HG02973 (cell line): ENCODE results near the gene DCAF5.
"Not testable (repeated sequence)": the region's sequence is repeated elsewhere in the genome, so short reads cannot be mapped to it uniquely, and the experiment has no call there.

Experiments
- ATAC-seq: cut with Tn5 transposase; IDR thresholded peaks from one replicate; pipeline ENCODE4 v1.9.1; 2021; ENCODE audit warnings: moderate library complexity; ENCODE audit not compliant: unreplicated experiment

Gene DCAF5

DNA sequence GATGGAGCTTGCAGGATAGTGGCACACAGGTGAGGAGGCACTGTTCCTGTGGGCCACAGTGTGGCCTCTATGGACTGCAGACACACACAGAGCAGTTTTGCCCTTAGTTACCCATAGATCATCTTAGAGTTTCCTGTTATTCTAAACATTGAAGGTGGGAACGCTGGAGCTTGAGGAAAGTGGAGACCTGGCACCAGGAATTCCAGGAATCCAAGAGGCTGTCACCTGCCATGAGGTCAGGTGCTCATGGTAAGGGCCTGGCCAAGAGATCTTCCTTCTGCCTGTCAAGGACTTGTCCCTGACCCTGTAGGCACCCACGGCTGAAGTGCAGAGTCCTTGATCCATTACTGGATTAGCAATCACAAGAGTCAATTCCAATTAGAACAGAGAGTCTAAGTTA lies 108.6 kb downstream of the DCAF5 start:
- no peak for ATAC-seq

DNA sequence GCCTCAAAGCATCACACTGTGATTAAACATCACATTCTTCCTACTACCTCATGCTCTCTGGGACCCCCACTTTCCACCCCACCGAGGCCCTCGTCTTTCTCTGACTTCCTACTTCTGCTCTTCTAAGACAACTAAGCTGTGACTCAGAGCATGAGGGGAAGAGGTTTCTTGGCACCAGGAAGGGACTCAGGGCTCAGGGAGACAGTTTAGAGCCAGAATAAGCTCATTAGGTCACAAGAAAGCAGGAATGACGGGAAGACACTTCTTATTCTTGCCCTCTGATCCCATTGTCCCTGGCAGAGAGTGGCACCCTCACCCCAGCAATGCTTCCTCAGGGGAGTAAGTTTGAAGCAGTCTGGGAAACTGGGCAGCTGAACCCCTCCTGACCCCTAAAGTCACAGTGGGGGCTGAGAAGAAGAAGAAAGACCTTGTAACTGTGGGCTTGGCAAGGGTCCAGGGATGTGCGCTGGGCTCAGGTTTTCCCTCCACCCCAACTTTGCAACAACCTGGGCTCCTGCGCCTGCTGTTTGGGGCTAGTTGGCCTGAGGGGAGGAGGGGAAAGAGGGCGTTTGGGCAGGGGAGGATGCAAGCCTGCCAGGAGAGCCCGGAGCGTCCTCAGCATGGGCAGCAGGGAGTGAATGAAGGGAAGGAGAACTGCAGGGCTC lies 109.2 kb downstream of the DCAF5 start:
- ATAC-seq: no peak

DNA sequence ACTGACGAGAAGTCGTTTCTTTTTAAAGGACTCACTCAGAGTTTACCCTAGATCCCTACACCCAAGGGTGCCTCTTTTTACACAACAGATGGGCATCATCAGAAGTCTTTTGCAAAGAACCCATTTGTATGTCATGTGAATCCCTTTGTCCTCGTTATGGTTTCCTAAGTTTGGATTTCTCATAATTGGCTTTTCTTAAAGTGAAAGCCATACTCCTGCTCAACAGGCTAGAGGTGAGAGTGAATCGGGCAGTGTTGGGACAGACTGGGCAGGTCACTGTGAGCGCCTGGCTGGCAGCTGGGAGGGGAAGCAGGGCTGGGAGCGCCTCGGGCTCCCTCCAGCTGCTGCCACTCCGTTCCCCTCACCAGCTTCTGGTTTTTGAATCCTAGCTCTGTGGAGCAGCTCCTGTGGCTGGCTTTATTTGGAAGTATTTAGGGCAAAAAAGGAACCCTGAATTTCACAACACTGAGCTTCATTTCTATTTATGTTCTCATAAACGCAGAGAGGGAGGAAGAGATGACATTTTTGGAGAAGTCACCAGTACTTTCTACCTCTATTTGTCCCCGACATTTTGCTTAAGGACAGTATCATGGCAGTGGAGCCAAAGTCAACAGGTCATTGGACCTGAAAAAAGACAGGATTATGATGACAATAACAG lies 110.0 kb downstream of the DCAF5 start:
- ATAC-seq: no peak

DNA sequence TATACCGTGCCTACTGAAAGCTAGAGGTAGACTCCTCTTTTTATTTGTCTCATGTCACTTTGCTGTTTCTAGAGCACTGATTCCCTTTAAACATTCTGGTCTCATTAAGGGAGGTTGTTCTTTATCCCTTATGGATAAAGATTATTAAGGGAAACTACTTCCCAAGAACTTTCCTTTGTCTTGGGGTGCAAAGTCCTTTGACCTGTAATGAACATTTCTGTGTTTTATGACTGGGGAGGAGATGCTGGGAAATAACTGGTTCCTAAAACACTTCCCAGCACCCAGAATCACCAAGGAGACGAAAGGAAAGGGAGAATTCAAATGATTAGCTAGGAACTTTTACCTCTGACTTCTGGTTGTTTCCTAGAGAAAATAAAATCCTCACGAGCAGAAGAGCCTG lies 110.6 kb downstream of the DCAF5 start:
- ATAC-seq: no peak

- ATAC-seq: no peak
Measured at GRCh38 chr14:69041783-69042182, 111.1 kb downstream of the DCAF5 start.

DNA sequence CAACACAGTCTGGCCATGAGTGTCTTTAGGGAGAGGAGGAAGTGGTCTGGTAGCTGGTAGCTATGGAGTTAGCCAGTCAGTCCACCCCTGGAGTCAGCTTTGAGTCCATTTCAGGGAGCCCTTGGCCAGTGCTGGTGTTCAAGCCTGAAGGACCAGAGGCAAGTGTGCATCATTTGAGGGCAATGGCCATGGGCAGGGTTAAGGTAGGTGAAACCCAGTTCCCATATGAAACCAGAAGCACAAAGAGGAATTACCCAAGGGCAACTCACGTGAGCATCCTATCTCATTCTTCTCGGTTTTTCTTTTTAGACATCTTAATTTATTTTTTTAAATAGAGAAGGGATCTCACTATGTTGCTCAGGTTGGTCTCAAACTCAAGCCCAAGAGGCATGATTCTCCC lies 112.6 kb downstream of the DCAF5 start:
- no peak for ATAC-seq

DNA sequence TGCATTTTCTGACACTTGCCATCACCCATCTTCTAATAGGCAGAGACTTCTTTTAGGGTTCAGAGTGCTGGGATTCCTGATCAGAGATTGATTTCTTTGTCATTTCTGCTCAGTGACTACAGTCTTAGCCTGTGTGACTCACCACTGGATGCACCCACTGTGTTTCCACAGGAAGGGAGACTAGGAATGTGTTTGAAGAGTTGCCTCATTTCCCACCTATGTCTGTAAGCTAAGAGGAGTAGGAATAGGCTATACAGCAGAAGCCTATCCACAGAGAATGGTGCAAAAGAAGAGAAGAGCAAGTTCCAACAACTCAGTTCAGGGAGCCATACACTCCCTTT lies 113.7 kb downstream of the DCAF5 start:
- ATAC-seq: no peak

- ATAC-seq: no peak
Measured at GRCh38 chr14:69038455-69039287, 114.2 kb downstream of the DCAF5 start.

DNA sequence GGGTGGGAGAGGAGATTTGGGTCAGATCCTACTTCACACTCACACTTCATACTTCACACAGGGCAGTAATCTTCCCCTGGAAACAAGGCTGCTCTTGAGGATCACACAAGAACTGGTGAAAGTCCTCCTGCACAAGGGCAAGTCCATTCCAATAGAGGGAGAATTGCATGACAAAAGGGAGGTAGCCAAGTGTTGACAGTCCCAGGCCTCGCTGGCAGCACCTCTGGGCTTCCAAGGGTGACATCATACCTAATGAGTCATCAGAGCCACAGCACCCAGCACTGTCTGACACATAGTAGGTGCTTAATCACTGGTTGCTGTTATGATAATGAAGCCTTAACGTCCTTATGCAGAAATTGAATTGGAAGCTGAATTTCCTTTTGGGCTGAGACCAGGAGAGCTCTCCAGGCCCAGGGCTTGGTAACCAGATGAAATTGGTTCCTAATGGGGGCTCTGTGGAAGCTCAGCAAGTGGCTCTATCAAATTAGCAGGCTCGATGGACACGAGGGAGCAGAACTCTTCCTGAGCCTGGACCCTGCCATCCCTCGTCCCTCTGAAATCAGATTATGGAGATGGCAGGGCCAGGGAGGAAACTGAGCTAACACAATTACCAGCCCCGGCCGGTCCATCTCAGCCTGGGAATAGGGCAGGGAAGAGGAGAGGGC lies 115.0 kb downstream of the DCAF5 start:
- no peak for ATAC-seq

DNA sequence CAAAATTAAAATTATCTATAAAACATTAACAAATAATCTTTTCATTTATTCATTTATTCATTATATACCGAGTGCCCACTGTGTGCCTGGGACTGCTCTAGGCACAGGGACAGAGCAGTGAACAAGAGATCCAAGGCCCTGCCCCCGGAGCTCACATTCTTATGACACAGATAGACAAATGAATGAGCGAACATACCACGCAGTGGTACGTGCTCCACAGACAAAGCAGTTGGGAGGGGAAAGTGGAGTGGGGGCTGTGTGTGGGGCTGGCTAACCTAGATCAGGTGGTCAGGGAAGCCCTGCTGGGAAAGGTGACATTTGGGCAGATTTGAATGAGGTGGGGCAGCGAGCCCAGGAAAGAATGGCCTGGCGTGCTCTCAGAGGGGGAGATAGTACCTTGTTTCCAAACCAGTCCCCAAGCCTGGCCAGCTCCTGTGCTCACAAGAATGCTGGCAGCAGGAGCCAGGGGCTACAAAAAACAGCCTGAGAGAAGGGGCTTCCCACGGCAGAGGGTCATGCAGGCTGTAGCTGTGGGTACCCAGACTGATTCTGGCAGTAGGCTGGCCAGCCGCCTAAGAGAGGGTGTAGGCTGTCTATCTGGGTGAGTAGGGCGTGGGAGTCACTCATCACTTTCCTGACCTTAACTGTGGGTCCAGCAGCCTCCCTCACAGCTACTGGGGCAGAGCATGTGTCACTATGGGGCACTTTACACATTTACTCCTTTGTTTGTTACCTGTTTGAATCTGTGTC lies 116.0 kb downstream of the DCAF5 start:
- no peak for ATAC-seq

DNA sequence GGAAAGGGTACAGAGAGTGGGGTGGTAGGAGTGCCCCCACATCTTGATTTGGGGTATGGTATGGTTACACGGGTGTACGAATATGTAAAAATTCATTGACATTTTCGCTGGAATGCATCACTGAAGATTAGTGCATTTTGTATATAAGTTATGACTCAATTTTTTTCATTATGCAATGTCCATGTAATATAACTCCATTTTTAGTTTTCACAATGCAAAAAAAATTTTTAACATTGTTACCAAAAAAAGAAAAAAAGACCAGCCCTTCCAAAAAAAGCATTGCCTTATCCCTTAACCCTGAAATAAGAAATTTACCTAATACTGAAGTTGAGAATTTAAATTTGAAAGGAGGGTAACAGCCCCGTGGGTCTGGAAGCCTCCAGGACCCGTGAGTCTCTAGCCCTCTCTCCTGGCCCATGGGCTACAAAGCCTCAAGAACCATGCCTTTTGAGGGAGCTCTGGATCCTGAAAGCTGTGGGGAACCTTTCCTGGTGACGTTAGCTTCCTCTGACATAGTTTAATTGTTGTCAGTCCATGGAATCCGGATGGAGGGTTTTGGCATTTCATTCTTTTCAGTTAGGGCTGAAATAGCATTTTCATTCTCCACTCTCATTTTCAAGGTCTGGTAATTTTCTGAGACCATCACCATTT lies 118.2 kb downstream of the DCAF5 start:
- no peak for ATAC-seq

DNA sequence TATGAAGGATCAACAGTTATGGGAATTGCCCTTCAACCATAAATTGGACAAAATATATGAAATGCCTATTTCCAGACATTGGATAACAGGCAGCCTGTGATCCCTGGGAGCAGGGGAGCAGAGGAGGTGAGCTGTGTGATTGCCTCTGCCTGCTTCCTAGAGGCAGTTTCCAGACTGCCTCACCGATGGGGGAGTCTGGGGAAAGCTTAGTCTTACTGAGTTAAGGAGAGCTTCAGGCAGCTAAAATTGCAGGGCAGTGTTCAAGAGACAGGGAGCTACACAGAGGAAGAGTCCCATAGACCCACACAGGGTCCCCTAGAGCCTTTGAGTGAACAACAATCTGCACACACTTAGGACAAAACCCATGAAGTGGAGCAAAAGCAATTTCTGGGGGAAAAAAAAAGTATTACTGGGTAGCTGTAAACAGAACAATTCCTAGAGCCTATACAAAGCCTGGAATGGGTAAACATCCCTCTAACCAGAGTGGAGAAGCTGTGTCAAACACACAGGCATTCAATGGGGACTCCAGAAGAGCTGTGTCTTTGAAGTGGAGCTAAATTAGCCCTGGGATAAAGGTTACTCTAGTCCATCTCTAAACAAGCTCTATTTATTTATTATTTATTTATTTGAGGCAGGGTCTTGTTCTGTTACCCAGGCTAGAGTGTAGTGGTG lies 125.5 kb downstream of the DCAF5 start:
- no peak for ATAC-seq

DNA sequence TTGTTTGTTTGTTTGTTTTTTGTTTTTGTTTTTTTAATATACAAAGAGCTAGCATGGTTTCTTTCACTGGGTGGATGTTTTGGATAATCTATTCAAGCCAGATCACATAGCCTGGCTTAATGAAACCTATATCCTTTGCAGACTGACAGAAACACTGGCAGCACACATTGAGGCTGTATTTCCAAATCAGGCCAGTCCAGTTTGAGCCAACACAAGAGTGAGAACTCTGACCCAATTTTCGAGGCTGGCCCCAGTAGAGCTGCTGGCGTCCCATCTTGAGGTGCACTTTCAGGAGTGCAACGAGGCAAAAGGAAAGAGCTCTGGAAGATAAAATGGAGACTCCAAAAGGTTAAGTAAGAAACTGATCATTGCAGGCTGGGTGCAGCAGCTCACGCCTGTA lies 129.9 kb downstream of the DCAF5 start:
- ATAC-seq: no peak

DNA sequence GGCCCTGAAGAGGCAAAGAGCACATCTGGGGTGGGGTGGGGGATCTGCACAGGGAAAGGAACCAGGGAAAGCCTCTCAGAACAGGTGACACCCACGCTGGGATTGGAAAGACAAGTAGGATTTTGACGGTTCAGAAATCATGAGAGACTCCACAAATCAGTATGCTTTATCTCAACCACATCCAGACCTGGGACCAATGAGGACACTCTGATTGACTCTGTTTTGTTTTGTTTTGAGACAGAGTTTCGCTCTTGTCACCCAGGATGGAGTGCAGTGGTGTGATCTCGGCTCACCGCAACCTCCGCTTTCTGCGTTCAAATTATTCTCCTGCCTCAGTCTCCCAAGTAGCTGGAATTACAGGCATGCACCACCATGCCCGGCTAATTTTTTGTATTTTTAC lies 130.8 kb downstream of the DCAF5 start:
- not testable (repeated sequence) for ATAC-seq

GRCh38 chr14:69017706-69018105 lies 135.2 kb downstream of the DCAF5 start:
- ATAC-seq: no peak

- ATAC-seq: no peak
Measured at GRCh38 chr14:69014829-69015259, 138.1 kb downstream of the DCAF5 start.

- no peak for ATAC-seq
Measured at GRCh38 chr14:69013943-69014782, 138.8 kb downstream of the DCAF5 start.

DNA sequence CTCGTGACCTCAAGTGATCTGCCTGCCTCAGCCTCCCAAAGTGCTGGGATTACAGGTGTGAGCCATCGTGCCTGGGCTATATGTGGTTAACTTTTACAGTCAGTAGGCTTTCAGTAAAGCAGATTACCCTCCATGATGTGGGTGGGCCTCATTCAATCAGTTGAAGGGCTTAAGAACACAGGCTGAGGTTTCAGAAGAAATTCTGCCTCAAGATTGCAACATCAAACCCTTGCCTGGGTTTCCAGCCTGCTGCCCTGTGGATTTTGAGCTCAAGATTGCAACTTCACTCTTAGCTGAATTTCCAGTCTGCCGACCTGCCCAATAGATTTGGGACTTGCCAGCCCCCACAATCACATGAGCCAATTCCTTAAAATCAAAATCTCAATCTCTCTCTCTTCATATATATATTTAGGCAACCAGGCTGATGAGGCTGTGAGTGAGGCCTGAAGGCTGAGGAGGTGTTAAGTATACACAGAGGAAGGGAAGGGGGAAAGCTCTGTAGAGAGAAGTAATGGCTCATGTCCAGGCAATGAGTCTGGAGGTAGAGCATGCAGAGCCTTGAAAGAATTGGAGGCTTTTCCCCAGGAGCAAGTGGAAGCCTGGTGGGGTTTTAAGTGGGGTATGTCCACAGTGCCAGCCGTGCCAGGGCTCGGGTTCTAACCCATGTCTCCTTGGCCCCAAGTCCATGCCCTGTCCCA lies 140.5 kb downstream of the DCAF5 start:
- ATAC-seq: no peak
